HCT116 (cell line): ENCODE data around the gene MRE11. TPM values are rescaled to one million over a fixed set of nuclear protein-coding genes. Genes with fewer than 3 reads are reported as not detected.

Experiments used
- ATAC-seq: fragments of 200-7000 bp; cut with Tn5 transposase; 2 replicates; pipeline ENCODE4 v1.9.1; 2020; ENCODE audit warnings: mild to moderate bottlenecking, moderate library complexity
- BruUV-seq: library from RNA; stranded (reverse); fragments of 400-500 nt; replicated peaks from 2 replicates; lab custom pipeline; 2021; lab: Mats Ljungman, UMichigan
- CTCF ChIA-PET: fragments of 300-600 bp; sonication (Branson Sonifier 250); formaldehyde crosslinking; loops from one replicate; lab custom pipeline; 2021; ENCODE audit warnings: antibody characterized with exemption; lab: Charles Lee
- POLR2A ChIA-PET: fragments of 300-600, 350-600 bp; sonication (Branson Sonifier 250); formaldehyde crosslinking; loops from one replicate; lab custom pipeline; 2021; ENCODE audit warnings: antibody characterized with exemption; lab: Charles Lee
- RAD21 ChIA-PET, 2 experiments: fragments of 300-600 bp; sonication (Branson Sonifier 250); formaldehyde crosslinking; loops; one replicate each; lab custom pipeline; 2023; ENCODE audit warnings: low total read pairs in 2 of 2; ENCODE audit not compliant: uncharacterized antibody in 2 of 2, unreplicated experiment in 2 of 2, low non-redundant PET in 1 of 2; lab: Charles Lee
- DNase-seq: peaks from one replicate; pipeline ENCODE4 v3.0.0-alpha.2; 2010; ENCODE audit warnings: low read depth, low spot score
- H2AFZ ChIP-seq: fragments of 200-600 bp; shearing (Covaris generic), sonication (generic); 2 replicates; pipeline ENCODE4 v1.6.1; 2017; ENCODE audit warnings: low read depth, mixed run types, mixed read lengths, antibody characterized with exemption, low read length; ENCODE audit not compliant: poor library complexity, severe bottlenecking
- H3K27ac ChIP-seq: 2 replicates; pipeline ENCODE4 v1.5.1; 2012; ENCODE audit warnings: low read depth, low read length
- H3K27me3 ChIP-seq: fragments of 200-600 bp; sonication (generic); 2 replicates; pipeline ENCODE4 v1.6.1; 2016; ENCODE audit warnings: mixed run types, low read length, mixed read lengths; ENCODE audit not compliant: insufficient read depth
- H3K36me3 ChIP-seq, 2 experiments: fragments of 200-500 bp in 1 of 2; fragments of 200-600 bp in 1 of 2; sonication (Bioruptor generic) in 1 of 2; sonication (generic) in 1 of 2; 2 replicates each; pipeline versions ENCODE4 v1.5.1 to v1.6.1; 2014 to 2016; ENCODE audit warnings: low read length in 2 of 2, inconsistent platforms in 1 of 2, mixed read lengths in 1 of 2, mixed run types in 1 of 2; ENCODE audit not compliant: insufficient read depth in 2 of 2, control insufficient read depth in 1 of 2
- H3K4me1 ChIP-seq, 2 experiments: fragments of 200-600 bp in 1 of 2; sonication (generic) in 1 of 2; 2 replicates each; pipeline versions ENCODE4 v1.5.1 to v1.6.1; 2012 to 2017; ENCODE audit warnings: low read length in 2 of 2, inconsistent platforms in 1 of 2, mild to moderate bottlenecking in 1 of 2, mixed read lengths in 1 of 2, mixed run types in 1 of 2, moderate library complexity in 1 of 2; ENCODE audit not compliant: insufficient read depth in 2 of 2, control insufficient read depth in 1 of 2
- H3K4me2 ChIP-seq: fragments of 200-600 bp; sonication (generic); 2 replicates; pipeline ENCODE4 v1.6.1; 2017; ENCODE audit warnings: mixed run types, low read length, mixed read lengths
- H3K4me3 ChIP-seq, 2 experiments: fragments of 200-600 bp in 1 of 2; sonication (generic) in 1 of 2; replicated peaks in 1 of 2; 2 replicates each; pipeline ENCODE4 v1.5.1; 2011 to 2016; ENCODE audit warnings: low read length in 2 of 2, control low read depth in 1 of 2, low read depth in 1 of 2, mild to moderate bottlenecking in 1 of 2, mixed read lengths in 1 of 2, mixed run types in 1 of 2
- H3K79me2 ChIP-seq: fragments of 200-600 bp; sonication (generic); 2 replicates; pipeline ENCODE4 v1.6.1; 2017; ENCODE audit warnings: mild to moderate bottlenecking, mixed run types, low read length, moderate library complexity, mixed read lengths; ENCODE audit not compliant: insufficient read depth
- H3K9ac ChIP-seq: fragments of 200-600 bp; sonication (generic); 2 replicates; pipeline ENCODE4 v1.6.1; 2016; ENCODE audit warnings: low read length, mixed read lengths
- H3K9me2 ChIP-seq: fragments of 200-600 bp; sonication (generic), shearing (Covaris generic); 2 replicates; pipeline ENCODE4 v1.6.1; 2017; ENCODE audit warnings: mixed run types, mild to moderate bottlenecking, moderate library complexity; ENCODE audit not compliant: insufficient read depth
- H3K9me3 ChIP-seq, 2 experiments: fragments of 200-500 bp in 1 of 2; fragments of 200-600 bp in 1 of 2; sonication (Bioruptor generic) in 1 of 2; sonication (generic) in 1 of 2; 2 replicates each; pipeline ENCODE4 v1.6.1; 2014 to 2017; ENCODE audit warnings: low read length in 2 of 2, mixed read lengths in 2 of 2, inconsistent platforms in 1 of 2, low read depth in 1 of 2, mild to moderate bottlenecking in 1 of 2, mixed run types in 1 of 2, moderate library complexity in 1 of 2; ENCODE audit not compliant: control insufficient read depth in 1 of 2, insufficient read depth in 1 of 2
- H4K20me1 ChIP-seq: fragments of 200-600 bp; sonication (generic), shearing (Covaris generic); 2 replicates; pipeline ENCODE4 v1.6.1; 2017; ENCODE audit warnings: mixed run types, mild to moderate bottlenecking, moderate library complexity; ENCODE audit not compliant: insufficient read depth
- CBX3 ChIP-seq: IDR thresholded peaks from 2 replicates; pipeline ENCODE4 v1.6.1; 2012; ENCODE audit warnings: low read depth
- EGR1 ChIP-seq: IDR thresholded peaks from 2 replicates; pipeline ENCODE4 v1.6.1; 2012; ENCODE audit warnings: low read depth
- ELF1 ChIP-seq: IDR thresholded peaks from 2 replicates; pipeline ENCODE4 v1.6.1; 2012; ENCODE audit warnings: low read depth, borderline replicate concordance
- EZH2 ChIP-seq: fragments of 200-600 bp; sonication (generic); IDR thresholded peaks from 2 replicates; pipeline ENCODE4 v1.6.1; 2017; ENCODE audit warnings: antibody characterized with exemption, mixed run types
- FOSL1 ChIP-seq: IDR thresholded peaks from 2 replicates; pipeline ENCODE4 v1.6.1; 2012; ENCODE audit warnings: low read depth
- JUND ChIP-seq: IDR thresholded peaks from 2 replicates; pipeline ENCODE4 v1.6.1; 2012
- POLR2A ChIP-seq: IDR thresholded peaks from 2 replicates; pipeline ENCODE4 v1.7.0; 2011; ENCODE audit warnings: borderline replicate concordance; ENCODE audit not compliant: insufficient read depth, insufficient read length; ENCODE audit errors: extremely low read depth
- POLR2AphosphoS5 ChIP-seq: IDR thresholded peaks from 2 replicates; pipeline ENCODE4 v1.6.1; 2011; ENCODE audit warnings: mild to moderate bottlenecking, low read depth, low read length, moderate library complexity
- RAD21 ChIP-seq: IDR thresholded peaks from 2 replicates; pipeline ENCODE4 v1.6.1; 2012; ENCODE audit warnings: low read depth, mild to moderate bottlenecking
- SIN3A ChIP-seq: IDR thresholded peaks from 2 replicates; pipeline ENCODE4 v1.6.1; 2012; ENCODE audit warnings: low read depth
- SP1 ChIP-seq: IDR thresholded peaks from 2 replicates; pipeline ENCODE4 v1.6.1; 2012; ENCODE audit warnings: low read depth
- SRF ChIP-seq: IDR thresholded peaks from 2 replicates; pipeline ENCODE4 v1.6.1; 2012; ENCODE audit warnings: low read depth
- YY1 ChIP-seq: IDR thresholded peaks from 2 replicates; pipeline ENCODE4 v1.6.1; 2011; ENCODE audit warnings: low read length, low read depth, moderate library complexity, mild to moderate bottlenecking; ENCODE audit not compliant: insufficient replicate concordance; ENCODE audit errors: extremely low read depth
- ZNF274 ChIP-seq: fragments of 200-500 bp; sonication (Bioruptor generic); IDR thresholded peaks from 2 replicates; pipeline ENCODE4 v1.6.1; 2014; ENCODE audit warnings: mild to moderate bottlenecking, low read depth, low read length, inconsistent platforms
- intact Hi-C: fragments of 100-400 bp; cut with micrococcal nuclease; formaldehyde crosslinking; loops from 2 replicates; pipeline ENCODE4 v1.10.0; 2022
- total RNA-seq: library from RNA; stranded (reverse); gene quantifications from one replicate; pipeline ENCODE4 v1.2.1, GENCODE V29; 2021; ENCODE audit not compliant: unreplicated experiment
- TF ChIP-seq, protein P1 (sequence below): IDR thresholded peaks from 2 replicates; pipeline ENCODE4 v1.6.1; 2012; ENCODE audit warnings: low read depth
- TF ChIP-seq, protein P2 (sequence below): IDR thresholded peaks from 2 replicates; pipeline ENCODE4 v1.6.1; 2012
- TF ChIP-seq, protein P3 (sequence below): IDR thresholded peaks from 2 replicates; pipeline ENCODE4 v1.6.1; 2011; ENCODE audit warnings: mild to moderate bottlenecking, low read length, moderate library complexity; ENCODE audit not compliant: insufficient replicate concordance; ENCODE audit errors: extremely low read depth

Gene MRE11
- total RNA-seq, 1 experiment from 2014 or later, result 20.6 TPM

DNA sequence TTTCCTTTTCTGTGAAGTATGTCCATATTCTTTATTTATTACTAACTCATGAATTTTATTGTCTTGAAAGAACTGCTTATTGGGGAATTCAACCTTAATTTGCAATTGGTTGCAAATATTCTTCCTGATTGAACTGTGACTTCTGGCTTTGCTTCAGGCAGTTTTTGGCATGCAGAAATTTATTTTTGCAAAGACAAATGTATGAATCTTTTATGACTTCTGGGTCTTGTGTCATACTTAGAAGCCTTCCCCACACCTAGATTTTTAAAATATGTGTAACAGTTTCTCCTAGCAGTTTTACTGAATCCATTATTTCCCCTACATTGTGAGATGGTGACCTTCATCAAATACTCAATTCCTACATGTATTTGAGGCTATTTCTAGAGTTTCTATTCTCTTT is 12.3 kb downstream of the MRE11 start:
- Histone ChIP-seq H2AFZ (no peak overlapping the region), H3K9ac (no peak overlapping the region), H3K4me1 (no peaks in the 10 kb centered on the region), H3K9me3 (no peaks in the 10 kb centered on the region), H3K36me3 (peaks cover 2 to 18% of the 10 kb centered on the region in 2 experiments; a peak in 2 of 4 replicates), H3K27ac (no peak overlapping the region), H4K20me1 (no peaks in the 10 kb centered on the region), H3K79me2 (no peaks in the 10 kb centered on the region), H3K4me2 (no peak overlapping the region), H3K27me3 (no peaks in the 10 kb centered on the region), H3K4me3 (no peak overlapping the region), H3K9me2 (no peaks in the 10 kb centered on the region)
- ChIA-PET RAD21 (no interaction called here), CTCF (no interaction called here), POLR2A (no interaction called here)
- ATAC-seq (no peak), DNase-seq (no peak)
- intact Hi-C loops, result no loop called here
- no TSS peak for BruUV-seq
- TF ChIP-seq, protein P1, sequence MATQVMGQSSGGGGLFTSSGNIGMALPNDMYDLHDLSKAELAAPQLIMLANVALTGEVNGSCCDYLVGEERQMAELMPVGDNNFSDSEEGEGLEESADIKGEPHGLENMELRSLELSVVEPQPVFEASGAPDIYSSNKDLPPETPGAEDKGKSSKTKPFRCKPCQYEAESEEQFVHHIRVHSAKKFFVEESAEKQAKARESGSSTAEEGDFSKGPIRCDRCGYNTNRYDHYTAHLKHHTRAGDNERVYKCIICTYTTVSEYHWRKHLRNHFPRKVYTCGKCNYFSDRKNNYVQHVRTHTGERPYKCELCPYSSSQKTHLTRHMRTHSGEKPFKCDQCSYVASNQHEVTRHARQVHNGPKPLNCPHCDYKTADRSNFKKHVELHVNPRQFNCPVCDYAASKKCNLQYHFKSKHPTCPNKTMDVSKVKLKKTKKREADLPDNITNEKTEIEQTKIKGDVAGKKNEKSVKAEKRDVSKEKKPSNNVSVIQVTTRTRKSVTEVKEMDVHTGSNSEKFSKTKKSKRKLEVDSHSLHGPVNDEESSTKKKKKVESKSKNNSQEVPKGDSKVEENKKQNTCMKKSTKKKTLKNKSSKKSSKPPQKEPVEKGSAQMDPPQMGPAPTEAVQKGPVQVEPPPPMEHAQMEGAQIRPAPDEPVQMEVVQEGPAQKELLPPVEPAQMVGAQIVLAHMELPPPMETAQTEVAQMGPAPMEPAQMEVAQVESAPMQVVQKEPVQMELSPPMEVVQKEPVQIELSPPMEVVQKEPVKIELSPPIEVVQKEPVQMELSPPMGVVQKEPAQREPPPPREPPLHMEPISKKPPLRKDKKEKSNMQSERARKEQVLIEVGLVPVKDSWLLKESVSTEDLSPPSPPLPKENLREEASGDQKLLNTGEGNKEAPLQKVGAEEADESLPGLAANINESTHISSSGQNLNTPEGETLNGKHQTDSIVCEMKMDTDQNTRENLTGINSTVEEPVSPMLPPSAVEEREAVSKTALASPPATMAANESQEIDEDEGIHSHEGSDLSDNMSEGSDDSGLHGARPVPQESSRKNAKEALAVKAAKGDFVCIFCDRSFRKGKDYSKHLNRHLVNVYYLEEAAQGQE, result no peak
- no peak for TF ChIP-seq YY1
- TF ChIP-seq, protein P2, sequence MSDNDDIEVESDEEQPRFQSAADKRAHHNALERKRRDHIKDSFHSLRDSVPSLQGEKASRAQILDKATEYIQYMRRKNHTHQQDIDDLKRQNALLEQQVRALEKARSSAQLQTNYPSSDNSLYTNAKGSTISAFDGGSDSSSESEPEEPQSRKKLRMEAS, result no peak
- TF ChIP-seq POLR2AphosphoS5, result no peak
- TF ChIP-seq, protein P3, sequence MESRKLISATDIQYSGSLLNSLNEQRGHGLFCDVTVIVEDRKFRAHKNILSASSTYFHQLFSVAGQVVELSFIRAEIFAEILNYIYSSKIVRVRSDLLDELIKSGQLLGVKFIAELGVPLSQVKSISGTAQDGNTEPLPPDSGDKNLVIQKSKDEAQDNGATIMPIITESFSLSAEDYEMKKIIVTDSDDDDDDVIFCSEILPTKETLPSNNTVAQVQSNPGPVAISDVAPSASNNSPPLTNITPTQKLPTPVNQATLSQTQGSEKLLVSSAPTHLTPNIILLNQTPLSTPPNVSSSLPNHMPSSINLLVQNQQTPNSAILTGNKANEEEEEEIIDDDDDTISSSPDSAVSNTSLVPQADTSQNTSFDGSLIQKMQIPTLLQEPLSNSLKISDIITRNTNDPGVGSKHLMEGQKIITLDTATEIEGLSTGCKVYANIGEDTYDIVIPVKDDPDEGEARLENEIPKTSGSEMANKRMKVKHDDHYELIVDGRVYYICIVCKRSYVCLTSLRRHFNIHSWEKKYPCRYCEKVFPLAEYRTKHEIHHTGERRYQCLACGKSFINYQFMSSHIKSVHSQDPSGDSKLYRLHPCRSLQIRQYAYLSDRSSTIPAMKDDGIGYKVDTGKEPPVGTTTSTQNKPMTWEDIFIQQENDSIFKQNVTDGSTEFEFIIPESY, result no peak
- no peak for TF ChIP-seq EZH2
- TF ChIP-seq SP1, result no peak
- no peak for TF ChIP-seq CBX3
- TF ChIP-seq FOSL1, result no peak
- no peak for TF ChIP-seq SIN3A
- TF ChIP-seq JUND, result no peak
- TF ChIP-seq ELF1, result no peak
- TF ChIP-seq RAD21, result no peak
- no peak for TF ChIP-seq ZNF274
- no peak for TF ChIP-seq EGR1
- TF ChIP-seq POLR2A, result no peak
- no peak for TF ChIP-seq SRF
